Suprapubic skin (tissue), 4 donors: ENCODE data around the gene KCTD5. TPM values are rescaled to one million over a fixed set of nuclear protein-coding genes. Genes with fewer than 3 reads are reported as not detected.
"Not testable (repeated sequence)": the region's sequence is repeated elsewhere in the genome, so short reads cannot be mapped to it uniquely, and the experiment has no call there.

Experiments
- DNase-seq, 2 donors: peaks; one replicate each; pipeline ENCODE4 v3.0.0-alpha.2; 2019; ENCODE audit warnings: low spot score in 2 of 2
- H3K27ac ChIP-seq: fragments of 200-600 bp; sonication (generic); one replicate; pipeline ENCODE4 v1.5.1; 2019
- H3K27me3 ChIP-seq: fragments of 200-600 bp; sonication (generic); one replicate; pipeline ENCODE4 v1.5.1; 2019
- H3K36me3 ChIP-seq: fragments of 200-600 bp; sonication (generic); one replicate; pipeline ENCODE4 v1.5.1; 2019
- H3K4me1 ChIP-seq: fragments of 200-600 bp; sonication (generic); one replicate; pipeline ENCODE4 v1.5.1; 2019
- H3K4me3 ChIP-seq: fragments of 200-600 bp; sonication (generic); one replicate; pipeline ENCODE4 v1.5.1; 2019; ENCODE audit warnings: mild to moderate bottlenecking
- H3K9me3 ChIP-seq: fragments of 200-600 bp; sonication (generic); one replicate; pipeline ENCODE4 v1.5.1; 2019
- CTCF ChIP-seq, 2 donors: fragments of 200-600 bp in 1 of 2; fragments of 450-650 bp in 1 of 2; sonication (generic) in 1 of 2; IDR thresholded peaks; one replicate each; pipeline ENCODE4 v1.5.1; 2016 to 2019; ENCODE audit warnings: antibody characterized with exemption in 2 of 2, mild to moderate bottlenecking in 1 of 2, moderate library complexity in 1 of 2
- EP300 ChIP-seq: sonication (generic); formaldehyde crosslinking; IDR thresholded peaks from one replicate; pipeline ENCODE4 v1.6.1; 2017; ENCODE audit warnings: antibody characterized with exemption
- POLR2A ChIP-seq, 2 donors: fragments of 450-650 bp; IDR thresholded peaks; one replicate each; pipeline ENCODE4 v1.6.1; 2017; ENCODE audit warnings: antibody characterized with exemption in 2 of 2, mild to moderate bottlenecking in 2 of 2, moderate library complexity in 2 of 2
- POLR2AphosphoS5 ChIP-seq, 3 donors: sonication (generic); formaldehyde crosslinking; IDR thresholded peaks; one replicate each; pipeline ENCODE4 v1.6.1; 2017; ENCODE audit warnings: antibody characterized with exemption in 3 of 3
- WGBS: methylation state at CpG from one replicate; pipeline ENCODE4 v1.1.5; 2018; 5-methylcytosine and 5-hydroxymethylcytosine counted together
- total RNA-seq, 4 donors: library from RNA; depleted of rRNA; stranded (reverse); fragments of >200 nt; gene quantifications; one replicate each; pipeline ENCODE4 v1.1.0, GENCODE V29; 2016

KCTD5 gene
- 10 to 100 TPM; 46.3 to 84.4 (median 53.0) TPM for total RNA-seq

GRCh38 chr16:2682209-2683021 is at the start of gene KCTD5:
Gene KCTD5 (plus strand): TSS chr16:2682523. CDS start chr16:2682549, 26 bp downstream.
- Histone ChIP-seq H3K27me3 (no peaks in the 10 kb centered on the region), H3K4me3 (peak within 1 kb of the TSS; percentile 98), H3K9me3 (no peaks in the 10 kb centered on the region), H3K4me1 (peaks cover 44% of the 10 kb centered on the region), H3K27ac (peak within 1 kb of the TSS; percentile 84), H3K36me3 (no peaks in the 10 kb centered on the region)
- DNase-seq, result peak; percentile 98 to 99
- TF ChIP-seq EP300, result no peak
- peak; percentile 88 to 99 (median 97) for TF ChIP-seq POLR2AphosphoS5 (IDR thresholded peaks at IDR 0.05)
- peak; percentile 32 to 78 for TF ChIP-seq POLR2A (IDR thresholded peaks at IDR 0.05)
- WGBS, result 0% methylated on average over 29 of the region's 73 CpGs

- not testable (repeated sequence) for H3K36me3 ChIP-seq, H3K9me3 ChIP-seq, H3K27me3 ChIP-seq, H3K4me1 ChIP-seq, H3K4me3 ChIP-seq, DNase-seq, H3K27ac ChIP-seq
- no CpG with 5 or more reads among the region's 12 CpGs for WGBS
- TF ChIP-seq CTCF (IDR thresholded peaks at IDR 0.05), result peak in 1 of 2 donors; percentile 12
These were observed 43.1 kb upstream of the KCTD5 start for GRCh38 chr16:2639071-2639721.

GRCh38 chr16:2639722-2640072 is 42.6 kb upstream of the KCTD5 start:
- not testable (repeated sequence) for H3K4me1 ChIP-seq, DNase-seq, H3K27me3 ChIP-seq, H3K36me3 ChIP-seq, H3K9me3 ChIP-seq, H3K27ac ChIP-seq, H3K4me3 ChIP-seq
- WGBS, result 62% methylated on average over 8 of the region's 9 CpGs

- H3K4me1 ChIP-seq, H3K36me3 ChIP-seq, H3K27ac ChIP-seq, H3K27me3 ChIP-seq, H3K4me3 ChIP-seq, H3K9me3 ChIP-seq, DNase-seq: not testable (repeated sequence)
- no CpG with 5 or more reads among the region's 17 CpGs for WGBS
These were observed 39.8 kb upstream of the KCTD5 start for GRCh38 chr16:2642561-2642960.

- not testable (repeated sequence) for H3K27ac ChIP-seq, H3K4me1 ChIP-seq, H3K36me3 ChIP-seq, H3K9me3 ChIP-seq, DNase-seq, H3K4me3 ChIP-seq, H3K27me3 ChIP-seq
- no CpG with 5 or more reads among the region's 12 CpGs for WGBS
These were observed 37.4 kb upstream of the KCTD5 start for GRCh38 chr16:2644754-2645453.

GRCh38 chr16:2651268-2651871 is 31.0 kb upstream of the KCTD5 start:
- H3K36me3 ChIP-seq, H3K27me3 ChIP-seq, H3K4me3 ChIP-seq, H3K9me3 ChIP-seq, H3K27ac ChIP-seq, H3K4me1 ChIP-seq, DNase-seq: not testable (repeated sequence)
- WGBS, result no CpG with 5 or more reads among the region's 14 CpGs

GRCh38 chr16:2653915-2654314 is 28.4 kb upstream of the KCTD5 start:
- not testable (repeated sequence) for H3K9me3 ChIP-seq, H3K4me3 ChIP-seq, H3K27ac ChIP-seq, H3K36me3 ChIP-seq, H3K4me1 ChIP-seq, H3K27me3 ChIP-seq, DNase-seq
- WGBS, result no CpG with 5 or more reads among the region's 13 CpGs

GRCh38 chr16:2654949-2655348 is 27.4 kb upstream of the KCTD5 start:
- DNase-seq, H3K27me3 ChIP-seq, H3K4me1 ChIP-seq, H3K27ac ChIP-seq, H3K4me3 ChIP-seq, H3K36me3 ChIP-seq, H3K9me3 ChIP-seq: not testable (repeated sequence)
- WGBS, result no CpG with 5 or more reads among the region's 8 CpGs
